Activated T-cell treated with anti-CD3 and anti-CD28 coated beads, Interleukin-2, amount 50 U/mL, for 4 hours (primary cell): ENCODE data around the gene SCYGR6. TPM values are rescaled to one million over a fixed set of nuclear protein-coding genes. Genes with fewer than 3 reads are reported as not detected.

Experiments used
- ATAC-seq, 2 donors: fragments of 200-7000 bp; cut with Tn5 transposase; one replicate each; pipeline ENCODE4 v1.10.0; 2021
- DNase-seq: peaks from one replicate; pipeline ENCODE4 v3.0.0-alpha.2; 2020
- H3K27me3 Mint-ChIP-seq: one replicate; pipeline ENCODE4 v1.8.0; 2021; ENCODE audit warnings: low read depth, mixed read lengths
- H3K36me3 Mint-ChIP-seq: one replicate; pipeline ENCODE4 v1.8.0; 2022; ENCODE audit warnings: mixed read lengths; ENCODE audit not compliant: insufficient read depth
- H3K4me1 Mint-ChIP-seq: one replicate; pipeline ENCODE4 v1.8.0; 2021; ENCODE audit warnings: low read depth, mixed read lengths
- H3K4me3 Mint-ChIP-seq: one replicate; pipeline ENCODE4 v1.8.0; 2021; ENCODE audit warnings: mild to moderate bottlenecking, moderate library complexity, mixed read lengths
- H3K9me3 Mint-ChIP-seq: one replicate; pipeline ENCODE4 v1.8.0; 2021; ENCODE audit warnings: mixed read lengths
- total RNA-seq, 3 donors: library from RNA; stranded (reverse); gene quantifications; one replicate each; pipeline ENCODE4 v1.2.1, GENCODE V29; 2021

SCYGR6 gene
- total RNA-seq, 3 donors from 2014 or later, result not detected

DNA sequence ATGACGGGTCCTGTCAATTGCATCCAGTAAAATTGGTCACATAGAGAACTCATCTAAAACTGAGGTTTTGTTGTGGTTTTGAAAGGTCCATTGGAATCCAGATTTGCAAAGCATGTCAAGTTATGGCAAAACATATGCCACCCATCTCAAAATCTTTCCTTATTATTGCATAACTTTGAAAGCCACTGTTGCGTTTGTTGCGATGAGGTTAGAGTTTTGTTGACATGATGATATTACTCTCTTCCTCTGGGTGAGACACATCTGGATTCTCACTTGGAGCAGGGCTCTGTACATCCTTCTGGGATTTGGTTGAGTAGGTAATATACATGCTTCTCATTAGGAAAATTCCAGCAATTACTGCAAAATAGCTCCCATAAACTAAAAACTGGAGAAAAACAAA lies 37.4 kb downstream of the SCYGR6 start:
- H3K27me3 Mint-ChIP-seq, result peaks cover 26% of the 10 kb centered on the region
- H3K36me3 Mint-ChIP-seq, result no peaks in the 10 kb centered on the region
- no peaks in the 10 kb centered on the region for H3K9me3 Mint-ChIP-seq
- ATAC-seq, result no peak
- no peak overlapping the region for H3K4me3 Mint-ChIP-seq
- no peak for DNase-seq
- no peaks in the 10 kb centered on the region for H3K4me1 Mint-ChIP-seq

DNA sequence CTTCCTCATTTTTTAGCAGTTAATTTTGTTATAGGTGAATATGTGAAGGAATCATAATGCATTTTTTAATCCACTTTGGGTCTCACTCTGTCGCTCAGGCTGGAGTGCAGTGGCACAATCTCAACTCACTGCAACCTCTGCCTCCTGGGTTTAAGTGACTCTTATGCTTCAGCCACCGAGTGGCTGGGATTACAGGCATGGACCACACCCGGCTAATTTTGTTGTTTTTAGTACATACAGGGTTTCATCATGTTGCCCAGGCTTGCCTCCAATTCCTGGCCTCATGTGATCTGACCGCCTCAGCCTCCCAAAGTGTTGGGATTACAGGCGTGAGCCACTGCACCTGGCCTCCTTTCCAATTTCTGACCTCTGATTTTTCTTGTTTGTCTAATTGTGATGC lies 40.3 kb downstream of the SCYGR6 start:
- ATAC-seq, result no peak
- Mint-ChIP-seq H3K4me1 (no peaks in the 10 kb centered on the region), H3K9me3 (no peaks in the 10 kb centered on the region), H3K36me3 (no peaks in the 10 kb centered on the region), H3K4me3 (no peak overlapping the region), H3K27me3 (peaks cover 17% of the 10 kb centered on the region)
- DNase-seq, result no peak

DNA sequence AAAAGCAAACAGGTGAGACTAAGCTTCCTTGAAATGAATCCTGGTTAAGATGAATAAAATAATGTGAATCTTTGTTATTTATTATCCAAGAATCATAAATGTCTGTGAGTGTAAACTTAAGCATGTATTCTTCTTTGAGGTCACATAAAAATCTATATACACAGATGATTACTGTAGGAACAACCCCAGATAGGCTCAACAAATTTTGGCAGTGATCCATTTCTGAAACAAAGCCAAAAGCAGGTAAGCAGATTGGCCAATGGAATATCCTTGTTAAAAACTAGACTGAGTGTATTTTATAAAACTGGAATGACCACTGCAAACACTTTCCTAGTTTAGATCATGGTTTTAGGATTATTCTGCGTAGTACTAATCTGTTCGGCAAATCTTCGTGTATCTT lies 46.6 kb downstream of the SCYGR6 start:
- no peaks in the 10 kb centered on the region for H3K36me3 Mint-ChIP-seq
- ATAC-seq (no peak), DNase-seq (no peak)
- no peaks in the 10 kb centered on the region for H3K4me1 Mint-ChIP-seq
- no peaks in the 10 kb centered on the region for H3K27me3 Mint-ChIP-seq
- H3K4me3 Mint-ChIP-seq, result no peak overlapping the region
- H3K9me3 Mint-ChIP-seq, result no peaks in the 10 kb centered on the region

DNA sequence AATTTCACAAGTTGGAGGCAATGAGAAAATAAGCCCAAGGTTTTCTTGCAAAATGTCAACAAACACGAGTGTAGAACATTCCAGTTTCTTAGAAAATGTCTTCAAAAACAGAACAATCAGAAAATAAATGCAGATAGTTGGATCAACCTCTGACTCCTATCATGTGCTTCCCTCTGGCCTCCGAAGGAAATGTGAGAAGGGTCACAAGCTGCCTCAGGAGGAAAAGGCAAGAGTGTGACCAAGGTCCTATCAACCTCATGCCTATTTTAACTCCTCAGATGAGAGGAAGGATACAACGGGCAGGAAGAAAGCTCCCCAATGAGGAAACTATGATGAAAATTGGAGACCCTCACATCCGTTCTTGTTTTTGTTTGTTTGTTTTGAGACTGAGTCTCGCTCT lies 50.1 kb downstream of the SCYGR6 start:
- Mint-ChIP-seq H3K4me1 (no peaks in the 10 kb centered on the region), H3K36me3 (no peaks in the 10 kb centered on the region), H3K27me3 (no peaks in the 10 kb centered on the region), H3K9me3 (no peaks in the 10 kb centered on the region), H3K4me3 (no peak overlapping the region)
- DNase-seq (no peak), ATAC-seq (no peak)

Other genes starting within 250 kb of the SCYGR6 start
- gene SCYGR2, start 125.9 kb downstream of the SCYGR6 start, total RNA-seq, result not detected
- not detected for gene SCYGR3, start 109.9 kb downstream of the SCYGR6 start, total RNA-seq
- not detected for gene SCYGR4, start 107.3 kb downstream of the SCYGR6 start, total RNA-seq
- not detected for gene SCYGR5, start 58.0 kb downstream of the SCYGR6 start, total RNA-seq
- not detected for gene SLC19A3, start 6.7 kb downstream of the SCYGR6 start, total RNA-seq
- gene SCYGR7, start 3.6 kb upstream of the SCYGR6 start, total RNA-seq, result not detected
- not detected for gene SCYGR8, start 21.1 kb upstream of the SCYGR6 start, total RNA-seq
- 100 to 1,000 TPM in 2 of 3 donors, 10 to 100 TPM in 1; 23.1 to 141 (median 105) TPM for gene CCL20, start 89.1 kb upstream of the SCYGR6 start, total RNA-seq
- not detected for gene DAW1, start 146.9 kb upstream of the SCYGR6 start, total RNA-seq